ENCODE measurements around the gene A3GALT2. TPM values are rescaled to one million over a fixed set of nuclear protein-coding genes. Genes with fewer than 3 reads are reported as not detected.

A3GALT2 gene
- total and polyA plus RNA-seq, 9 of the 15 experiments (the other 6 are each of a cell fraction or from before 2014, with no cell fraction given): not detected

DNA sequence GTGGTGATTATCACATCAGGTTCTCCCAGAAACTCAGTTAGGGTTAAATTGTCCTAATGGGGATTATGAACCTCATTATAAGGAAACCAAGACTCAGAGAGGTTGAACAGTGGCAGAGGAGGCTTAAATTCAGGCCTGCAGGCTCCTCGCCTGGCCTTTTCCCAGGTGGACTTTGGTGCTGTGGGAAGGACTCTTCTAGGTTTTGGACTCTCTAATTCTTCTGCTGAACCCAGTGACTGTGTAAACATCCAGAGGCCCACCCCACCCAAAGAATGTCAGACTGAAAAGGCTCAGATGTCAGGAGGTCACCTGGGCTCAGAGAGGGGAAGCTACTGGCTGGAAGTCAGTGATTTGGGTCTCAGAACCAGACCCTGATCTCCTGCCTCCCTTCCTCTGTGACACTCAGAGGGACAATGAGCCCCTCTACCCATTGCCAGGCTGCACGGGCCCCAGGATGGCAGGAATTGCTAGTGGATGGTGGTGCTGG is 62.1 kb downstream of the A3GALT2 start:
- no peak overlapping the region for H3K4me2 ChIP-seq (ENCODE audit: insufficient read depth, low read length)
- in situ Hi-C loops (cut with MboI) (no loop called here), intact Hi-C loops (cut with micrococcal nuclease) (no loop called here)
- peaks cover 6% of the 10 kb centered on the region for H4K20me1 ChIP-seq (replicated peaks; ENCODE audit: control insufficient read depth, insufficient read depth, low read length)
- H3K4me3 ChIP-seq: no peak overlapping the region
- no peak overlapping the region for H3K9ac ChIP-seq (ENCODE audit: insufficient read depth in 1 of 2, low read depth in 2 of 2, low read length in 2 of 2)
- DNase-seq (ENCODE audit: extremely low read depth in 1 of 4, low spot score in 3 of 4): no peak
- 25% methylated on average over 2 of the region's 2 CpGs for WGBS (ENCODE audit: insufficient coverage, low coverage, missing lambda C conversion rate)
- H3K9me1 ChIP-seq (ENCODE audit: control insufficient read depth, insufficient read depth, low read length): no peaks in the 10 kb centered on the region
- FAIRE-seq: no peak
- H3K79me2 ChIP-seq (ENCODE audit: control insufficient read depth, insufficient read depth, low read length): no peaks in the 10 kb centered on the region
- ATAC-seq: no peak; the same call in 2 of the 3 replicates
- H3K36me3 ChIP-seq (ENCODE audit: control insufficient read depth, insufficient read depth, low read length): no peaks in the 10 kb centered on the region
- H2AFZ ChIP-seq (ENCODE audit: low read depth, low read length): no peak overlapping the region
- H3K27me3 ChIP-seq (ENCODE audit: control insufficient read depth in 2 of 2, insufficient read depth in 2 of 2, low read length in 2 of 2): peaks cover 15 to 57% of the 10 kb centered on the region in 2 experiments; a peak in 4 of 5 replicates
- H3K27ac ChIP-seq (ENCODE audit: extremely low read depth, low read depth, low read length): no peak overlapping the region
- H3K9me3 ChIP-seq (replicated peaks; ENCODE audit: control insufficient read depth, insufficient read depth, low read depth, low read length): no peaks in the 10 kb centered on the region
- POLR2A ChIA-PET: interaction anchor here (0.6 kb wide), 1 partner anchor 11 kb away, joined by 3 read pairs; no protein-coding TSS in a partner anchor
- TF ChIP-seq TRIM25 (IDR thresholded peaks at IDR 0.05; ENCODE audit: borderline replicate concordance) (no peak), FOXJ2 (tag; IDR thresholded peaks at IDR 0.05) (no peak), NCOA4 (IDR thresholded peaks at IDR 0.05; ENCODE audit: partially characterized antibody) (no peak), ZEB2 (IDR thresholded peaks at IDR 0.05) (no peak), TCF7 (IDR thresholded peaks at IDR 0.05; ENCODE audit: borderline replicate concordance) (no peak), ETS2 (tag; IDR thresholded peaks at IDR 0.05; ENCODE audit: borderline replicate concordance, poor library complexity, severe bottlenecking) (no peak), ZNF134 (CRISPR knock-in tag; conservative IDR thresholded peaks at IDR 0.05) (no peak)
- TF ChIP-seq, protein P1, sequence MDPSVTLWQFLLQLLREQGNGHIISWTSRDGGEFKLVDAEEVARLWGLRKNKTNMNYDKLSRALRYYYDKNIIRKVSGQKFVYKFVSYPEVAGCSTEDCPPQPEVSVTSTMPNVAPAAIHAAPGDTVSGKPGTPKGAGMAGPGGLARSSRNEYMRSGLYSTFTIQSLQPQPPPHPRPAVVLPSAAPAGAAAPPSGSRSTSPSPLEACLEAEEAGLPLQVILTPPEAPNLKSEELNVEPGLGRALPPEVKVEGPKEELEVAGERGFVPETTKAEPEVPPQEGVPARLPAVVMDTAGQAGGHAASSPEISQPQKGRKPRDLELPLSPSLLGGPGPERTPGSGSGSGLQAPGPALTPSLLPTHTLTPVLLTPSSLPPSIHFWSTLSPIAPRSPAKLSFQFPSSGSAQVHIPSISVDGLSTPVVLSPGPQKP (CRISPR knock-in tag; IDR thresholded peaks at IDR 0.05): no peak
- CTCF ChIA-PET (ENCODE audit: low intra/inter-chr PET ratio): no interaction called here
- H3K4me1 ChIP-seq (replicated peaks in 1 of 2; ENCODE audit: control insufficient read depth in 2 of 2, insufficient read depth in 2 of 2, low read length in 2 of 2): peaks cover 0 to 13% of the 10 kb centered on the region in 2 experiments; a peak in 1 of 5 replicates
- no TSS peak for BruUV-seq (replicated peaks)
